ENCODE results near the gene CNOT2.

DNA sequence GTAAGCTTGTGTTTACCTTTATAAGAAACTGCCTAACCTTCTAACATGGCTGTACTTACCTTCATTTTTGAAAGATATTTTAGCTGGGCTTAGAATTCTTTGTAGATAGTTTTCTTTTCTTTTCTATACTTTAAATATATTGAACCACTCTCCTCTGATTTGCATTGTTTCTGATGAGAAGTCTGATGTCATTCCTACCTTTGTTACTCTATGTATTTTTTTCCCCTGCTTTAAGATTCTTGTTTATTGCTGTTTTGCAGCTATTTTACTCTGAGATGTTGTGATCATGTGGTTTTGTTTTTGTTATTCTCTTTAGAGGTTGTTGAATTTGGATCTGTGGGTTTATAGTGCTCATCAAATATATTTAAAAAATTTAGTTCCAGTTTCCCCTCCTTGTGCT is 31.8 kb downstream of the CNOT2 start:
- TF ChIP-seq, protein P1, sequence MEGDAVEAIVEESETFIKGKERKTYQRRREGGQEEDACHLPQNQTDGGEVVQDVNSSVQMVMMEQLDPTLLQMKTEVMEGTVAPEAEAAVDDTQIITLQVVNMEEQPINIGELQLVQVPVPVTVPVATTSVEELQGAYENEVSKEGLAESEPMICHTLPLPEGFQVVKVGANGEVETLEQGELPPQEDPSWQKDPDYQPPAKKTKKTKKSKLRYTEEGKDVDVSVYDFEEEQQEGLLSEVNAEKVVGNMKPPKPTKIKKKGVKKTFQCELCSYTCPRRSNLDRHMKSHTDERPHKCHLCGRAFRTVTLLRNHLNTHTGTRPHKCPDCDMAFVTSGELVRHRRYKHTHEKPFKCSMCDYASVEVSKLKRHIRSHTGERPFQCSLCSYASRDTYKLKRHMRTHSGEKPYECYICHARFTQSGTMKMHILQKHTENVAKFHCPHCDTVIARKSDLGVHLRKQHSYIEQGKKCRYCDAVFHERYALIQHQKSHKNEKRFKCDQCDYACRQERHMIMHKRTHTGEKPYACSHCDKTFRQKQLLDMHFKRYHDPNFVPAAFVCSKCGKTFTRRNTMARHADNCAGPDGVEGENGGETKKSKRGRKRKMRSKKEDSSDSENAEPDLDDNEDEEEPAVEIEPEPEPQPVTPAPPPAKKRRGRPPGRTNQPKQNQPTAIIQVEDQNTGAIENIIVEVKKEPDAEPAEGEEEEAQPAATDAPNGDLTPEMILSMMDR (conservative IDR thresholded peaks at IDR 0.05), result no peak
- TF ChIP-seq EZH2 (IDR thresholded peaks at IDR 0.05; ENCODE audit: low read depth), result no peak
